Right atrium auricular region (tissue), 2 donors: ENCODE results near the gene BTF3L4. TPM values are rescaled to one million over a fixed set of nuclear protein-coding genes. Genes with fewer than 3 reads are reported as not detected.
"Not testable (repeated sequence)": the region's sequence is repeated elsewhere in the genome, so short reads cannot be mapped to it uniquely, and the experiment has no call there.

Source experiments
- DNase-seq: peaks from one replicate; pipeline ENCODE4 v3.0.0-alpha.2; 2019; ENCODE audit warnings: low spot score
- H3K27ac ChIP-seq, 2 donors: fragments of 200-600 bp; sonication (generic); 1 replicate in 1 of 2; 2 replicates in 1 of 2; pipeline ENCODE4 v1.5.1; 2016 to 2019
- H3K27me3 ChIP-seq, 2 donors: fragments of 200-600 bp; sonication (generic); one replicate each; pipeline versions ENCODE4 v1.5.1 to v1.6.0; 2017 to 2019
- H3K36me3 ChIP-seq: fragments of 200-600 bp; sonication (generic); one replicate; pipeline ENCODE4 v1.5.1; 2016
- H3K4me1 ChIP-seq, 2 donors: fragments of 200-600 bp; sonication (generic); one replicate each; pipeline versions ENCODE4 v1.5.1 to v1.6.0; 2017 to 2019
- H3K4me3 ChIP-seq, 2 donors: fragments of 200-600 bp; sonication (generic); 1 replicate in 1 of 2; 2 replicates in 1 of 2; pipeline ENCODE4 v1.5.1; 2017 to 2019; ENCODE audit warnings: mild to moderate bottlenecking in 1 of 2, moderate library complexity in 1 of 2
- H3K9me3 ChIP-seq, 2 donors: fragments of 200-600 bp; sonication (generic); one replicate each; pipeline ENCODE4 v1.5.1; 2019
- total RNA-seq, 2 donors: library from RNA; depleted of rRNA; stranded (reverse); fragments of >200 nt; gene quantifications; one replicate each; pipeline ENCODE4 v1.1.0, GENCODE V29; 2016
- TF ChIP-seq, protein P1 (sequence below), 2 donors: fragments of 200-600 bp; sonication (generic); IDR thresholded peaks; one replicate each; pipeline ENCODE4 v1.5.1; 2019; ENCODE audit warnings: antibody characterized with exemption in 2 of 2

Gene BTF3L4
- total RNA-seq, 2 donors from 2014 or later, result 37.9 to 38.9 TPM

DNA sequence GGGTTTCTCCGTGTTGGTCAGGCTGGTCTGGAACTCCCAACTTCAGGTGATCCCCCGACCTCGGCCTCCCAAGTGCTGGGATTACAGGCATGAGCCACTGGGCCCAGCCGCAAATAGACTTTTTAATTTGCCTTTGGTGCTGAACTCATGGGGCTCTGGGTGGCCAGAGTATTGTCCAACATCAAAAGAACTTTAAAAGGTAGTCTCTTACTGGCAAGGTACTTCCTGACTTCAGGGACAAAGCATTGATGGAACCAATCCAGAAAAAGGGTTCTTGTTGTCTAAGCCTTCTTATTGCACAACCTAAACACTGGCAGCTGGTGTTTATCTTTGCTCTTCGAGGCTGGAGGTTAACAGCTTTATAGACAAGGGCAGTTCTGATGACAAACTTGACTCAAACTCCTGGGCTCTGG, 18.7 kb upstream of the BTF3L4 start:
- no peak for DNase-seq
- TF ChIP-seq, protein P1, sequence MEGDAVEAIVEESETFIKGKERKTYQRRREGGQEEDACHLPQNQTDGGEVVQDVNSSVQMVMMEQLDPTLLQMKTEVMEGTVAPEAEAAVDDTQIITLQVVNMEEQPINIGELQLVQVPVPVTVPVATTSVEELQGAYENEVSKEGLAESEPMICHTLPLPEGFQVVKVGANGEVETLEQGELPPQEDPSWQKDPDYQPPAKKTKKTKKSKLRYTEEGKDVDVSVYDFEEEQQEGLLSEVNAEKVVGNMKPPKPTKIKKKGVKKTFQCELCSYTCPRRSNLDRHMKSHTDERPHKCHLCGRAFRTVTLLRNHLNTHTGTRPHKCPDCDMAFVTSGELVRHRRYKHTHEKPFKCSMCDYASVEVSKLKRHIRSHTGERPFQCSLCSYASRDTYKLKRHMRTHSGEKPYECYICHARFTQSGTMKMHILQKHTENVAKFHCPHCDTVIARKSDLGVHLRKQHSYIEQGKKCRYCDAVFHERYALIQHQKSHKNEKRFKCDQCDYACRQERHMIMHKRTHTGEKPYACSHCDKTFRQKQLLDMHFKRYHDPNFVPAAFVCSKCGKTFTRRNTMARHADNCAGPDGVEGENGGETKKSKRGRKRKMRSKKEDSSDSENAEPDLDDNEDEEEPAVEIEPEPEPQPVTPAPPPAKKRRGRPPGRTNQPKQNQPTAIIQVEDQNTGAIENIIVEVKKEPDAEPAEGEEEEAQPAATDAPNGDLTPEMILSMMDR (IDR thresholded peaks at IDR 0.05), result no peak
- peaks cover 0 to 5% of the 10 kb centered on the region in 2 donors for H3K4me1 ChIP-seq
- no peak overlapping the region for H3K4me3 ChIP-seq
- no peak overlapping the region for H3K27ac ChIP-seq
- H3K36me3 ChIP-seq, result peaks cover 20% of the 10 kb centered on the region
- no peaks in the 10 kb centered on the region for H3K27me3 ChIP-seq
- H3K9me3 ChIP-seq, result no peaks in the 10 kb centered on the region

DNA sequence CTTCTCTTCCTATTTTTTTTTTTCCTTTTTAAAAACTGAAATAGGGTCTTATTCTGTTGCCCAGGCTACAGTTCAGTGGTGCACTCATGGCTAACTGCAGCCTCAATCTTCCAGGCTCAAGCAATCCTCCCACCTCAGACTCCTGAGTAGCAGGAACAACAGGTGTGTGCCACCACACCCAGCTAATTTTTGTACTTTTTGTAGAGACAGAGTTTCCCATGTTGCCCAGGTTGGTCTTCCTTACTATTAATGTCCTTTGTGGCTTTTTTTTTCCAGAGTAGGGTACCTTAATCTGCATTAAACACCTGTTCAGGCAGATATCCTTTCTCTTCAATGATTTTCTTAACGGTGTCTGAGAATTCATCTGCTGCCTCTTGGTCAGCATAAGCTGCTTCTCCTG, 18.2 kb upstream of the BTF3L4 start:
- TF ChIP-seq, protein P1 (IDR thresholded peaks at IDR 0.05), result no peak
- peaks cover 20% of the 10 kb centered on the region for H3K36me3 ChIP-seq
- DNase-seq, result no peak
- no peaks in the 10 kb centered on the region for H3K27me3 ChIP-seq
- no peak overlapping the region for H3K4me3 ChIP-seq
- H3K27ac ChIP-seq, result no peak overlapping the region
- no peaks in the 10 kb centered on the region for H3K4me1 ChIP-seq
- H3K9me3 ChIP-seq, result no peaks in the 10 kb centered on the region

DNA sequence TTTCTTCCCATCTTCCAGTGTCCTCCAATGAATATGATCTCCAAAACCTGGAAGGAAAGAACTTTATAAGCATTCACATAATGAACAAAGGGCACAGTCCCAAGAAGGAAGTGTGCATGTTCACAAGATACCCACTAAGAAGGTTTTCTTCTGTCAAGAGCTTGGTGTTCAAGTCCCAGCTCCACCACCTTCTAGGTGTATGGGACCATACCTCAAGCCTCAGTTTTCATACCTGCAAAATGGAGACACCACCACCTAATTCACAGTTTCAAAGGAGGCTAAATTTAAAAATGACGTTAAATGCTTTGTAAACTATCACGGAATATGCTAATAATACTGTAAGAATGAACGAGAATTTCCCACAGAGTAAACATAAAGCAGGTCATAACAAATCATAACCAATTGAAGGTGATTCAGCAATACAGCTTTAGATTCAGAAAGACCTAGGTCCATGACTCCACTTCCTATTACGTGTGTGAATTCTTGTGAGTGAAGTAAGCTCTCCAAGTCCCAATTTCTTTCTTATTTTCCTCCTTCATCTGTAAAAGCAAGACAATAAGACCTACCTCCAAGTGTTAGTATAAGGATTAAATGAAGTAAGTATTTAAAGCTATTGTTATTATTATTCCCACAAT, 14.4 kb upstream of the BTF3L4 start:
- Histone ChIP-seq H3K4me1 (no peaks in the 10 kb centered on the region), H3K36me3 (peaks cover 20% of the 10 kb centered on the region), H3K9me3 (no peaks in the 10 kb centered on the region), H3K27ac (no peak overlapping the region), H3K27me3 (no peaks in the 10 kb centered on the region), H3K4me3 (no peak overlapping the region)
- no peak for DNase-seq
- TF ChIP-seq, protein P1 (IDR thresholded peaks at IDR 0.05), result no peak

DNA sequence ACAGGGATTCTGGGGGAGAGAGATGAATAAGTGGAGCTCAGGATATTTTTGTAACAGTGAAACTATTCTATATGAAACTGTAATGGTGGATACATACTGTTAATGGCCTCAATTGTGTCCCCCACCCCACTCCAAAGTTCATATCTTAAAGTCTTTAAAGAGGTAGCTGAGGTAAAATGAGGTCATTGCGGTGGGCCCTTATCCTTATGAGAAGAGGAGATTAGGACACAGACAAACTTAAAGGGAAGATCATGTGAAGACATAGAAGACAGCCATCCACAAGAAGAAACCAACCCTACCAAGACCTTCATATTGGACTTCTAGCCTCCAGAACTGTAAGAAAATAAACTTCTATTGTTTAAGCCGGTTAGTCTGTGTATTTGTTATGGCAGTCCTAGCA, 10.9 kb upstream of the BTF3L4 start:
- no peaks in the 10 kb centered on the region for H3K27me3 ChIP-seq
- no peak overlapping the region for H3K27ac ChIP-seq
- H3K4me3 ChIP-seq, result no peak overlapping the region
- H3K9me3 ChIP-seq, result no peaks in the 10 kb centered on the region
- no peaks in the 10 kb centered on the region for H3K4me1 ChIP-seq
- no peak for DNase-seq
- H3K36me3 ChIP-seq, result peaks cover 7% of the 10 kb centered on the region
- TF ChIP-seq, protein P1 (IDR thresholded peaks at IDR 0.05), result no peak

DNA sequence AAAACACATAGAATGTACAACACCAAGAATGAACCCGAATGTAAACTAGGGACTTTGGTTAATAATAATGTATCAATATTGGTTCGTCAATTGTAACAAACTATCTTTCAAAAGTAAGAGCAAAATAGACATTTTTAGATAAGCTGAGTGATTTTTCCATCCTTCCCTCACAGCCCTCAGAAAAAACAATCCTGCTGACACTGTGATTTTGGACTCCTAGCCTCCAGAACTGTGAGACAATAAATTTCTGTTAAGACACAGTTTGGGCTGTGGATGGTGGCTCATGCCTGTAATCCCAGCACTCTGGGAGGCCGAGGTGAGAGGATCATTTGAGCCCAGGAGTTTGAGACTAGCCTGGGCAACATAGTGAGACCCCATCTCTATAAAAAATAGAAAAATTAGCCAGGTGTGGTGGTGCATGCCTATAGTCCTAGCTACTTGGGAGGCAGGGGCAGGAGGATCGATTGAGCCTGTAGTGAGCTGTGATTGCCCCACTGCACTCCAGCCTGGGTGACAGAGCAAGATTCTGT, 10.4 kb upstream of the BTF3L4 start:
- H3K27me3 ChIP-seq, H3K9me3 ChIP-seq, H3K27ac ChIP-seq: not testable (repeated sequence)

DNA sequence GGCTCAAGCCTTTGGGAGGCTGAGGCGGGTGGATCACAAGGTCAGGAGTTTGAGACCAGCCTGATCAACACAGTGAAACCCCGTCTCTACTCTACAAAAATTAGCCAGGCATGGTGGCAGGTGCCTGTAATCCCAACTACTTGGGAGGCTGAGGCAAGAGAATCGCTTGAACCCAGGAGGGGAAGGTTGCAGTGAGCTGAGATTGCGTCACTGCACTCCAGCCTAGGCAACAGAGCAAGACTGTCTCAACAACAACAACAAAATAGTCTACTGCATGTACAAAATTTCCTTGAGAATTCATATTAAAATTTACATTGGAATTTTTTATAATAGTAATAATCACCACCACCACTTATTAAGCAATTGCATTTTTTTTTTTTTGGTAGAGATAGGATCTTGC, 6.8 kb upstream of the BTF3L4 start:
- not testable (repeated sequence) for H3K27me3 ChIP-seq, H3K9me3 ChIP-seq, DNase-seq, H3K4me1 ChIP-seq, H3K4me3 ChIP-seq, H3K36me3 ChIP-seq, H3K27ac ChIP-seq

More for the DNA sequence above, 10.4 kb upstream of the BTF3L4 start:
- H3K36me3 ChIP-seq, H3K4me1 ChIP-seq, H3K4me3 ChIP-seq, DNase-seq: not testable (repeated sequence)

DNA sequence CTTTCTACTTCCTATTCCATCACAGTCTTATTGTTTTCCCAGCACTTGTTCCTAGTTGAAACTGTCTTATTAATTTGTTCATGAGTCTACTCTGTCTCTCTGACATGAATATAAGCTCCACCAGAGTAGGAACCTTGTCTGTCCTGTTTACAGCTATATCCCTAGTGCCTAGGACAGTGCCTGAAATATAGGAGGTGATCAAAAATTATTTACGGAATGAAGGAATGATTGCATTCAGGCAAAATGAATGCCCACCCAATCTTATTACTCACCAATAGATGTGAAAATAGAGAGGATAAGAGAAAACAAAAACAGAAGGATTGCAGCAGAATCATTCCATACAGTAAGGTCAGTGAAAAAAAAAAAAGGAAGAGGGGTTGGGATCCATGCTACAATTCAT, 2.2 kb upstream of the BTF3L4 start:
- H3K27ac ChIP-seq, result no peak overlapping the region
- peak overlapping the region in 1 of 2 donors; percentile 83 for H3K4me3 ChIP-seq
- TF ChIP-seq, protein P1 (IDR thresholded peaks at IDR 0.05), result no peak
- H3K27me3 ChIP-seq, result no peaks in the 10 kb centered on the region
- no peak for DNase-seq
- H3K9me3 ChIP-seq, result no peaks in the 10 kb centered on the region
- H3K36me3 ChIP-seq, result no peaks in the 10 kb centered on the region
- H3K4me1 ChIP-seq, result peaks cover 0 to 37% of the 10 kb centered on the region in 2 donors
